Prostate gland (tissue), 2 donors: ENCODE data around the gene RNF40.

ENCODE experiments used
- POLR2A ChIP-seq: fragments of 450-650 bp; IDR thresholded peaks from one replicate; pipeline ENCODE4 v1.6.1; 2016; ENCODE audit warnings: antibody characterized with exemption, mild to moderate bottlenecking
- POLR2AphosphoS5 ChIP-seq: sonication (generic); formaldehyde crosslinking; IDR thresholded peaks from one replicate; pipeline ENCODE4 v1.6.1; 2017; ENCODE audit warnings: antibody characterized with exemption
- TF ChIP-seq, protein P1 (sequence below), 4 experiments: fragments of 200-600 bp in 2 of 4; fragments of 450-650 bp in 2 of 4; sonication (generic) in 2 of 4; IDR thresholded peaks; 1 replicate in 3 of 4; 2 replicates in 1 of 4; pipeline ENCODE4 v1.5.1; 2016 to 2019; ENCODE audit warnings: antibody characterized with exemption in 4 of 4, mild to moderate bottlenecking in 2 of 4, moderate library complexity in 2 of 4

DNA sequence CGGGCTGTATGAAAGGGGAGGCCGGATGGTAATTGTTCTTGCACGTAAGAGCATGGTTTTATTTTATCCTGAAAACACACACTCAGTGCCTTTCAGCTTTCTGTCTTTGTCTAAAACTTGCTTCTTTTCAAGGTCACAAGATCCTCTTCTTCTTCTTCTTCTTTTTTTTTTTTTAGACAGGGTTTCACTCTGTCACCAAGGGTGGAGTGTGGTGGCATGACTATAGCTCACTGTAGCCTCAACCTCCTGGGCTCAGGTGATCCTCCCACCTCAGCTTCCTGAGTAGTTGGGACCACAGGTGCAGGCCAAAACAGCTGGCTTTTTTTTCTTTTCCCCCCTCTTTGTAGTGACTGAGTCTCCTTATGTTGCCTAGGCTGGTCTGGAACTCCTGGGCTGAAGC, 40.8 kb downstream of the RNF40 start:
- no peak for TF ChIP-seq POLR2A
- TF ChIP-seq, protein P1, sequence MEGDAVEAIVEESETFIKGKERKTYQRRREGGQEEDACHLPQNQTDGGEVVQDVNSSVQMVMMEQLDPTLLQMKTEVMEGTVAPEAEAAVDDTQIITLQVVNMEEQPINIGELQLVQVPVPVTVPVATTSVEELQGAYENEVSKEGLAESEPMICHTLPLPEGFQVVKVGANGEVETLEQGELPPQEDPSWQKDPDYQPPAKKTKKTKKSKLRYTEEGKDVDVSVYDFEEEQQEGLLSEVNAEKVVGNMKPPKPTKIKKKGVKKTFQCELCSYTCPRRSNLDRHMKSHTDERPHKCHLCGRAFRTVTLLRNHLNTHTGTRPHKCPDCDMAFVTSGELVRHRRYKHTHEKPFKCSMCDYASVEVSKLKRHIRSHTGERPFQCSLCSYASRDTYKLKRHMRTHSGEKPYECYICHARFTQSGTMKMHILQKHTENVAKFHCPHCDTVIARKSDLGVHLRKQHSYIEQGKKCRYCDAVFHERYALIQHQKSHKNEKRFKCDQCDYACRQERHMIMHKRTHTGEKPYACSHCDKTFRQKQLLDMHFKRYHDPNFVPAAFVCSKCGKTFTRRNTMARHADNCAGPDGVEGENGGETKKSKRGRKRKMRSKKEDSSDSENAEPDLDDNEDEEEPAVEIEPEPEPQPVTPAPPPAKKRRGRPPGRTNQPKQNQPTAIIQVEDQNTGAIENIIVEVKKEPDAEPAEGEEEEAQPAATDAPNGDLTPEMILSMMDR (IDR thresholded peaks at IDR 0.05) = no peak
- TF ChIP-seq POLR2AphosphoS5 = no peak
